Endothelial cell (in vitro differentiated cells): ENCODE data around the gene AKAP6. TPM values are rescaled to one million over a fixed set of nuclear protein-coding genes. Genes with fewer than 3 reads are reported as not detected.

ENCODE experiments used
- DNase-seq: peaks from one replicate; pipeline ENCODE4 v3.0.0; 2021; ENCODE audit warnings: low spot score
- H3K27ac Mint-ChIP-seq: one replicate; pipeline ENCODE4 v1.8.0; 2021; ENCODE audit warnings: mixed read lengths, inconsistent platforms; ENCODE audit not compliant: unreplicated experiment
- H3K27me3 Mint-ChIP-seq: one replicate; pipeline ENCODE4 v1.8.0; 2021; ENCODE audit warnings: mild to moderate bottlenecking, moderate library complexity, mixed read lengths, inconsistent platforms; ENCODE audit not compliant: unreplicated experiment
- H3K36me3 Mint-ChIP-seq: one replicate; pipeline ENCODE4 v1.8.0; 2021; ENCODE audit warnings: mild to moderate bottlenecking, low read depth, mixed read lengths, inconsistent platforms; ENCODE audit not compliant: unreplicated experiment
- H3K4me1 Mint-ChIP-seq: one replicate; pipeline ENCODE4 v1.8.0; 2021; ENCODE audit warnings: mild to moderate bottlenecking, mixed read lengths, inconsistent platforms; ENCODE audit not compliant: unreplicated experiment
- H3K4me3 Mint-ChIP-seq: one replicate; pipeline ENCODE4 v1.8.0; 2021; ENCODE audit warnings: mild to moderate bottlenecking, mixed read lengths, inconsistent platforms; ENCODE audit not compliant: unreplicated experiment
- H3K9me3 Mint-ChIP-seq: one replicate; pipeline ENCODE4 v1.8.0; 2021; ENCODE audit warnings: mixed read lengths, inconsistent platforms; ENCODE audit not compliant: unreplicated experiment
- CTCF ChIP-seq: fragments of 200-600 bp; sonication (generic); IDR thresholded peaks from one replicate; pipeline ENCODE4 v1.5.0; 2021; ENCODE audit warnings: antibody characterized with exemption; ENCODE audit not compliant: unreplicated experiment
- total RNA-seq: library from RNA; stranded (reverse); fragmentation: NEBNext Ultra II Directional; extraction: Animal tissue kit (Norgen Biotek cat#: 25700); gene quantifications from one replicate; pipeline ENCODE4 v1.2.1, GENCODE V29; 2021; ENCODE audit not compliant: unreplicated experiment

The AKAP6 gene
- total RNA-seq, 1 donor from 2014 or later, result 4.4 TPM

GRCh38 chr14:32594766-32595165 is 265.7 kb downstream of the AKAP6 start:
- no peak overlapping the region for H3K4me3 Mint-ChIP-seq
- no peak for DNase-seq
- no peak for TF ChIP-seq CTCF
- no peaks in the 10 kb centered on the region for H3K9me3 Mint-ChIP-seq
- H3K27ac Mint-ChIP-seq, result no peak overlapping the region
- H3K4me1 Mint-ChIP-seq, result no peaks in the 10 kb centered on the region
- H3K27me3 Mint-ChIP-seq, result no peaks in the 10 kb centered on the region
- no peaks in the 10 kb centered on the region for H3K36me3 Mint-ChIP-seq

GRCh38 chr14:32595497-32595896 is 266.4 kb downstream of the AKAP6 start:
- no peak for TF ChIP-seq CTCF
- Mint-ChIP-seq H3K36me3 (no peaks in the 10 kb centered on the region), H3K27ac (no peak overlapping the region), H3K4me1 (no peaks in the 10 kb centered on the region), H3K9me3 (no peaks in the 10 kb centered on the region), H3K27me3 (no peaks in the 10 kb centered on the region), H3K4me3 (no peak overlapping the region)
- DNase-seq, result no peak

- no peak for DNase-seq
- no peaks in the 10 kb centered on the region for H3K27me3 Mint-ChIP-seq
- H3K36me3 Mint-ChIP-seq, result no peaks in the 10 kb centered on the region
- no peaks in the 10 kb centered on the region for H3K9me3 Mint-ChIP-seq
- no peak for TF ChIP-seq CTCF
- no peak overlapping the region for H3K4me3 Mint-ChIP-seq
- H3K27ac Mint-ChIP-seq, result no peak overlapping the region
- H3K4me1 Mint-ChIP-seq, result no peaks in the 10 kb centered on the region
Observed at GRCh38 chr14:32596390-32596789, 267.3 kb downstream of the AKAP6 start.

GRCh38 chr14:32597771-32598170 is 268.7 kb downstream of the AKAP6 start:
- Mint-ChIP-seq H3K9me3 (no peaks in the 10 kb centered on the region), H3K36me3 (no peaks in the 10 kb centered on the region), H3K27ac (no peak overlapping the region), H3K27me3 (no peaks in the 10 kb centered on the region), H3K4me1 (no peaks in the 10 kb centered on the region), H3K4me3 (no peak overlapping the region)
- no peak for DNase-seq
- no peak for TF ChIP-seq CTCF

GRCh38 chr14:32601069-32601468 is 272.0 kb downstream of the AKAP6 start:
- no peak overlapping the region for H3K4me3 Mint-ChIP-seq
- H3K27ac Mint-ChIP-seq, result no peak overlapping the region
- H3K36me3 Mint-ChIP-seq, result no peaks in the 10 kb centered on the region
- H3K27me3 Mint-ChIP-seq, result no peaks in the 10 kb centered on the region
- H3K4me1 Mint-ChIP-seq, result no peaks in the 10 kb centered on the region
- H3K9me3 Mint-ChIP-seq, result no peaks in the 10 kb centered on the region
- TF ChIP-seq CTCF, result no peak
- no peak for DNase-seq
